SJCRH30 (cell line): ENCODE data around the gene SLC8A2. TPM values are rescaled to one million over a fixed set of nuclear protein-coding genes. Genes with fewer than 3 reads are reported as not detected.

Experiments used
- total RNA-seq: library from RNA; depleted of rRNA; stranded (reverse); fragments of >200 nt; shearing (Covaris generic); gene quantifications from 2 replicates; pipeline ENCODE4 v1.2.3, GENCODE V29; 2014; rRNA removed

The SLC8A2 gene
- total RNA-seq, 1 experiment from 2014 or later, result 0.10 TPM

Other genes with a start within 250 kb of the SLC8A2 start
- gene BBC3, start 240.7 kb downstream of the SLC8A2 start, total RNA-seq, result 1.7 and 2.3 TPM in 2 replicates
- 7.2 and 10.7 TPM in 2 replicates for gene CCDC9, start 215.4 kb downstream of the SLC8A2 start, total RNA-seq
- gene INAFM1, start 197.0 kb downstream of the SLC8A2 start, total RNA-seq, result 1.4 and 2.4 TPM in 2 replicates
- gene C5AR1, start 162.0 kb downstream of the SLC8A2 start, total RNA-seq, result not detected in 2 replicates
- not detected in 2 replicates for gene C5AR2, start 139.7 kb downstream of the SLC8A2 start, total RNA-seq
- gene DHX34, start 122.6 kb downstream of the SLC8A2 start, total RNA-seq, result 18.9 and 20.3 TPM in 2 replicates
- 15.9 and 16.2 TPM in 2 replicates for gene MEIS3, start 52.4 kb downstream of the SLC8A2 start, total RNA-seq
- gene KPTN, start 12.3 kb upstream of the SLC8A2 start, total RNA-seq, result 4.5 and 5.0 TPM in 2 replicates
- gene NAPA, start 43.2 kb upstream of the SLC8A2 start, total RNA-seq, result 71.5 and 77.0 TPM in 2 replicates
- gene ZNF541, start 101.3 kb upstream of the SLC8A2 start, total RNA-seq, result not detected in 2 replicates
- gene BICRA, start 137.2 kb upstream of the SLC8A2 start, total RNA-seq, result 0.95 and 3.9 TPM in 2 replicates
- 9.0 and 9.4 TPM in 2 replicates for gene EHD2, start 241.5 kb upstream of the SLC8A2 start, total RNA-seq